ENCODE results near the gene TBC1D30. TPM values are rescaled to one million over a fixed set of nuclear protein-coding genes. Genes with fewer than 3 reads are reported as not detected.

The TBC1D30 gene
- polyA plus RNA-seq, 1 donor = 14.3 TPM

DNA sequence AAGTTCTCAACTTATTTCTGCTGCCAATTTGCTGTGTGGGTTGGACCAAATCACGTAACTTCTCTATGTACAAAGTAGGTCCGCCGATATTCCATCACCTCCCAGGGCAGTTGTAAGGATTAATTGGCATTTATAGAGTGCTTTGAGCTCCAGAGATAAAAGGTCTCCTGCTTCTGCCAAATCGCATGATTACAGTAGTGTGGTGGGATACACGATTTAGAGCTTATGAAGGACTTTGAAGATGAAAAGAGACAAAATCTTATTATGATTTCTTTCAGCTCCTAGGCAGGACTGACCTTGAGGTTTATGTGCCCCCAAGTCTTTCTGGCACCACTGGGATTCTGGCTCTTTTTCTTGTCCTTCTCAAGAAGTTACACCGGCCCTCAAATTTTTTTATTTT is 84.7 kb downstream of the TBC1D30 start:
- DNase-seq = no peak
- no peaks in the 10 kb centered on the region for H3K9me3 ChIP-seq (ENCODE audit: control insufficient read depth, low read depth, low read length)
- no peaks in the 10 kb centered on the region for H3K36me3 ChIP-seq (ENCODE audit: control insufficient read depth, insufficient read depth, low read length)
- H3K4me1 ChIP-seq (ENCODE audit: control insufficient read depth, insufficient read depth, low read length) = no peaks in the 10 kb centered on the region
- H3K4me3 ChIP-seq (ENCODE audit: low read length) = no peak overlapping the region
- no peak overlapping the region for H3K27ac ChIP-seq (ENCODE audit: low read length)
- H3K27me3 ChIP-seq (ENCODE audit: control insufficient read depth, insufficient read depth, low read length) = no peaks in the 10 kb centered on the region
- WGBS (ENCODE audit: insufficient coverage, low lambda C conversion rate) = 100% methylated on average over 1 of the region's 6 CpGs

GRCh38 chr12:64911081-64911480 is 86.6 kb downstream of the TBC1D30 start:
- Histone ChIP-seq H3K4me3 (ENCODE audit: low read length) (no peak overlapping the region), H3K9me3 (ENCODE audit: control insufficient read depth, low read depth, low read length) (no peaks in the 10 kb centered on the region), H3K36me3 (ENCODE audit: control insufficient read depth, insufficient read depth, low read length) (no peaks in the 10 kb centered on the region), H3K27ac (ENCODE audit: low read length) (no peak overlapping the region), H3K27me3 (ENCODE audit: control insufficient read depth, insufficient read depth, low read length) (no peaks in the 10 kb centered on the region), H3K4me1 (ENCODE audit: control insufficient read depth, insufficient read depth, low read length) (peaks cover under 1% of the 10 kb centered on the region)
- DNase-seq = no peak
- WGBS (ENCODE audit: insufficient coverage, low lambda C conversion rate) = no CpG with 5 or more reads among the region's 3 CpGs

DNA sequence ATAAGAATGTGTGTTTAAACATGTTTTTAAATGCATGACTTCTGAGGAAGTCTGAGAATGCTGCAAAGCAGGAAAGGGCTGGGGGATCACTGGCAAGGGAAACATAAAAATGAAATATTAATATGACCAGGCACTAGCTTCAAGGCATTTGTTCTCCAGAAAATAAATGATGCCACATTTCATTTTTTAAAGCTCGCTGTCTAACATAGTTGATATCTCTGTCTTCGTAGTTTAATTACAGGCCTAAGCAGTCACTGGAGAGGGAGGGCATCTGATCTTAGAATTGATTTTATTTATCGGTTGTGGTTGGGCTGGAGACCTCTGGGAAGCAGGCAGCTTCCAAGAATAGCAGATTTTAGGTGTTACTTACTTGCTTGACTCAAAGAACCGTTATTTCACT is 87.5 kb downstream of the TBC1D30 start:
- Histone ChIP-seq H3K9me3 (ENCODE audit: control insufficient read depth, low read depth, low read length) (no peaks in the 10 kb centered on the region), H3K27ac (ENCODE audit: low read length) (no peak overlapping the region), H3K4me1 (ENCODE audit: control insufficient read depth, insufficient read depth, low read length) (peaks cover 3% of the 10 kb centered on the region), H3K27me3 (ENCODE audit: control insufficient read depth, insufficient read depth, low read length) (no peaks in the 10 kb centered on the region), H3K36me3 (ENCODE audit: control insufficient read depth, insufficient read depth, low read length) (no peaks in the 10 kb centered on the region), H3K4me3 (ENCODE audit: low read length) (no peak overlapping the region)
- no peak for DNase-seq
- 95% methylated on average over 2 of the region's 4 CpGs for WGBS (ENCODE audit: insufficient coverage, low lambda C conversion rate)

- Histone ChIP-seq H3K27me3 (ENCODE audit: control insufficient read depth, insufficient read depth, low read length) (no peaks in the 10 kb centered on the region), H3K36me3 (ENCODE audit: control insufficient read depth, insufficient read depth, low read length) (no peaks in the 10 kb centered on the region), H3K9me3 (ENCODE audit: control insufficient read depth, low read depth, low read length) (no peaks in the 10 kb centered on the region), H3K4me3 (ENCODE audit: low read length) (no peak overlapping the region), H3K27ac (ENCODE audit: low read length) (no peak overlapping the region), H3K4me1 (ENCODE audit: control insufficient read depth, insufficient read depth, low read length) (peaks cover 3% of the 10 kb centered on the region)
- no peak for DNase-seq
- no CpG with 5 or more reads among the region's 3 CpGs for WGBS (ENCODE audit: insufficient coverage, low lambda C conversion rate)
Measured at GRCh38 chr12:64912516-64913255, 88.2 kb downstream of the TBC1D30 start.

DNA sequence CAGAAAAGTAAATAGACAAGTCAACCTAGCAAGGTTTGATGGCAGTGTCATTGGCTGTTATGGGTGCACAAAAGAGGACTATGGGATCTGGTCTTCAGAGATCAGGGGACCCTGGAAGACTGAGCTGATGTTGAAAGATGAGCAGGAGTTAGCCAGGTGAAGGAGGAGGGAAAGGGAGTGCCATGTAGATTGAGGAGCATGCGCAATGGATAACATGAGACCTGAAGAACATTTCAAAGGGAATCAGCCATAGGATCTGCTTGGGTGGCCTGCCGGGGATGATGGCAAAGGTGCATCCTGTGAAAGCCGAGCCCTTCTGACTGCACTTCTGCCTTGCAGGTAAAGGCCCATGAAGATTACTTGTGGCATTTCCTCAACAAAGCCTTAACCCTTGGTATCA is 90.8 kb downstream of the TBC1D30 start:
- Histone ChIP-seq H3K27me3 (ENCODE audit: control insufficient read depth, insufficient read depth, low read length) (no peaks in the 10 kb centered on the region), H3K9me3 (ENCODE audit: control insufficient read depth, low read depth, low read length) (no peaks in the 10 kb centered on the region), H3K36me3 (ENCODE audit: control insufficient read depth, insufficient read depth, low read length) (no peaks in the 10 kb centered on the region), H3K4me3 (ENCODE audit: low read length) (no peak overlapping the region), H3K4me1 (ENCODE audit: control insufficient read depth, insufficient read depth, low read length) (peaks cover 3% of the 10 kb centered on the region), H3K27ac (ENCODE audit: low read length) (no peak overlapping the region)
- no peak for DNase-seq
- 83% methylated on average over 1 of the region's 3 CpGs for WGBS (ENCODE audit: insufficient coverage, low lambda C conversion rate)

DNA sequence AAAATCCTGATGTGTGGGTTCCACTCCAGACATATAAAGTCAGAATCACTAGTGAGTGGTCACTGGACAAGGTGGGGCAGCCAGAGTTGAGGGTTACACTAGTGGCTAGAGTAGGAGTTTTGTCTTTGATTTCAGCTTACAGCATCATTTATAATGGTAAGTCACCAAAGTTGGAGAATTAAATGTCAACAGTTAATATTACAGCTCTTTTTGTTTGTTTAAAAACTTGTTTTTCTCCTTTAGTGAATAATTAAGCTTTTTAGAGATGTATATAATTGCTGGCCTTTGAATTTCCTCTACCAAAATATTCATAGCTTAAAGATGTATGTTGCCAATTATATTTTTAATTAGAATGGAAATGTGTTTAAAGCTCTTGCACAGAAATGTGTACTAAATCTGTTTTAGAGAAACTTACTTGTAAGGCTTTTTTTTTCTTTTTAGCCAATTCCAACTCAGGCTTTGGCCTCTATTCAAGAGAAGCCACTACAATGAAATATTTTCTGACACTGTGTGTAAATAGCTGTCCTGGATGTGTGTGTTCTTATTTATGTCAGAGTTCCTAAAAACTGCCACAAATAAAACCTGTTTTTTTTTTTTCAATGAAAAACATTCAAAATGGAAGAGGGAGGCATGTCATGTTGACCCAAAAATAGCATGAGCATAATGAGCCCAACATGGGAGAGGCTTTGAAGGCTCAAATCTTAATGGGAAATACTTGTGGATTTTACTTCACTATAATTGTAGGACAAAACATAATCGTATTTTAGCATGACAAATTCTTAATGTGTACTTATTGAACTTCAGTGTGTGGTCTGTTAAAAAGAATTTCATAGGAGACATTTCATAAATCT is 92.2 kb downstream of the TBC1D30 start:
- H3K36me3 ChIP-seq (ENCODE audit: control insufficient read depth, insufficient read depth, low read length) = no peaks in the 10 kb centered on the region
- H3K27ac ChIP-seq (ENCODE audit: low read length) = no peak overlapping the region
- no peak overlapping the region for H3K4me3 ChIP-seq (ENCODE audit: low read length)
- peaks cover 3% of the 10 kb centered on the region for H3K4me1 ChIP-seq (ENCODE audit: control insufficient read depth, insufficient read depth, low read length)
- no CpG with 5 or more reads among the region's 1 CpG for WGBS (ENCODE audit: insufficient coverage, low lambda C conversion rate)
- H3K9me3 ChIP-seq (ENCODE audit: control insufficient read depth, low read depth, low read length) = no peaks in the 10 kb centered on the region
- no peaks in the 10 kb centered on the region for H3K27me3 ChIP-seq (ENCODE audit: control insufficient read depth, insufficient read depth, low read length)
- DNase-seq = peak in 1 of 2 donors; percentile 24

DNA sequence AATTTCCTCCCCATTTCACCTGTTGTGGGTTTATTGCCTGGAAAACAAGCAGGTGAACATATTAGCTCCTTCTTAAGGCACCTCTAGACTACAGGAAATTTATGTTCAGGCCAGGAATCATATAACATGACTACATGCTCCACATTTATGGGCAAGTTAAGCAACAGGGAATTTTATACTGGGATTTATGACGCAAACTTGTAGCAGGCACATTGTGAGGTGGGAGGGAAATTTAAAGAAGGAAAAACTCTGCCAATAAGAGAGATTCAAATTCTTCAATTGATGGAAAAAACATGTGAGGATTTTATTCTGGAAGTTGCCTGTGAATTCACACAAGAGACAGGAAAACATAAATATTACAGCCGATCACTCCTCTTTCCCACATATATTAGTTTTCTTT is 93.9 kb downstream of the TBC1D30 start:
- no peak for DNase-seq
- Histone ChIP-seq H3K9me3 (ENCODE audit: control insufficient read depth, low read depth, low read length) (no peaks in the 10 kb centered on the region), H3K4me1 (ENCODE audit: control insufficient read depth, insufficient read depth, low read length) (peaks cover 3% of the 10 kb centered on the region), H3K27ac (ENCODE audit: low read length) (no peak overlapping the region), H3K36me3 (ENCODE audit: control insufficient read depth, insufficient read depth, low read length) (no peaks in the 10 kb centered on the region), H3K27me3 (ENCODE audit: control insufficient read depth, insufficient read depth, low read length) (no peaks in the 10 kb centered on the region), H3K4me3 (ENCODE audit: low read length) (no peak overlapping the region)
- 86% methylated on average over 1 of the region's 2 CpGs for WGBS (ENCODE audit: insufficient coverage, low lambda C conversion rate)

GRCh38 chr12:64918801-64919200 is 94.4 kb downstream of the TBC1D30 start:
- H3K36me3 ChIP-seq (ENCODE audit: control insufficient read depth, insufficient read depth, low read length) = no peaks in the 10 kb centered on the region
- no peak overlapping the region for H3K27ac ChIP-seq (ENCODE audit: low read length)
- WGBS (ENCODE audit: insufficient coverage, low lambda C conversion rate) = no CpG with 5 or more reads among the region's 2 CpGs
- DNase-seq = no peak
- no peaks in the 10 kb centered on the region for H3K9me3 ChIP-seq (ENCODE audit: control insufficient read depth, low read depth, low read length)
- no peaks in the 10 kb centered on the region for H3K27me3 ChIP-seq (ENCODE audit: control insufficient read depth, insufficient read depth, low read length)
- peaks cover 3% of the 10 kb centered on the region for H3K4me1 ChIP-seq (ENCODE audit: control insufficient read depth, insufficient read depth, low read length)
- H3K4me3 ChIP-seq (ENCODE audit: low read length) = no peak overlapping the region

DNA sequence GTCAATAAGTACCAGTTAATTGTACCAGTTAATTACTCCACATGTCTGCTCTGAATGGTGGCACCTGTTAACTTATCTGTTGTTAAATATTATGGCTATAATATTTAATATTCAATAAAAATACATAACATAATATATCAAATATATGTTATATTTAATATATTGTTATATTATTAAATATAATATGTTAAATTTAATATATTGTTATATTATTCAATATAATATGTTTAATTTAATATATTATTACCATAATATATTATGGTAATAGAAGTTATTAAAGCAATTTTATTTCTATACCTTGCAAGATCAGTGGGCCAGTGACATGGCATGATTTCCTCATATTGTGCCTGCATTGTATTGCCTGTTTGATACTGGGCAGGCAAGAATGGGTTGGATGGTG is 98.4 kb downstream of the TBC1D30 start:
- no peak overlapping the region for H3K27ac ChIP-seq (ENCODE audit: low read length)
- no peaks in the 10 kb centered on the region for H3K27me3 ChIP-seq (ENCODE audit: control insufficient read depth, insufficient read depth, low read length)
- DNase-seq = no peak
- no peaks in the 10 kb centered on the region for H3K36me3 ChIP-seq (ENCODE audit: control insufficient read depth, insufficient read depth, low read length)
- H3K4me1 ChIP-seq (ENCODE audit: control insufficient read depth, insufficient read depth, low read length) = no peaks in the 10 kb centered on the region
- H3K4me3 ChIP-seq (ENCODE audit: low read length) = no peak overlapping the region
- H3K9me3 ChIP-seq (ENCODE audit: control insufficient read depth, low read depth, low read length) = no peaks in the 10 kb centered on the region

DNA sequence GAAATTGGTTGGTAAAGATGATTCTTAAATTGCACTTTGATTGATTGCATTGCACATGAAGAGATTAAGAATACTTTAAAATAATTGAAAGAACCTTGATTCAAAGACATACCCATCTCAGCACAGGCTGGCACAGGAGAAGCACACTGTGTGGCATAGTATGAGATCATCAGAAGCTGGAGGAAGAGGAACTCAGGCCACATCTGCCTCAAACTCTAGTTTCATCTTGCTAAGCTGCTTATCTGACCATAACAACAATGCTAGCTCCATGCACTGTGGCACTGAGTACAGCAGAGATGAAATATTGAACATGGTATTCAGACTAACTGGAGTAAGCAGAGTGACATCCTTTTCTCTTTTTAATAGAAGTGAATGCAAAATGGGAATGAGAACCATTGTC is 99.1 kb downstream of the TBC1D30 start:
- Histone ChIP-seq H3K4me3 (ENCODE audit: low read length) (no peak overlapping the region), H3K4me1 (ENCODE audit: control insufficient read depth, insufficient read depth, low read length) (no peaks in the 10 kb centered on the region), H3K27ac (ENCODE audit: low read length) (no peak overlapping the region), H3K36me3 (ENCODE audit: control insufficient read depth, insufficient read depth, low read length) (no peaks in the 10 kb centered on the region), H3K27me3 (ENCODE audit: control insufficient read depth, insufficient read depth, low read length) (no peaks in the 10 kb centered on the region), H3K9me3 (ENCODE audit: control insufficient read depth, low read depth, low read length) (no peaks in the 10 kb centered on the region)
- DNase-seq = no peak
